Urinary bladder (tissue), 4 donors: ENCODE data around the gene CD44. TPM values are rescaled to one million over a fixed set of nuclear protein-coding genes. Genes with fewer than 3 reads are reported as not detected.

Source experiments
- DNase-seq: peaks from one replicate; pipeline ENCODE4 v3.0.0-alpha.2; 2015; ENCODE audit errors: extremely low spot score
- H3K27ac ChIP-seq: one replicate; pipeline ENCODE4 v1.5.1; 2013; ENCODE audit warnings: low read depth, mild to moderate bottlenecking, moderate library complexity
- H3K36me3 ChIP-seq: one replicate; pipeline ENCODE4 v1.6.1; 2013; ENCODE audit warnings: mild to moderate bottlenecking, moderate library complexity; ENCODE audit not compliant: insufficient read depth
- H3K4me1 ChIP-seq: one replicate; pipeline ENCODE4 v1.6.1; 2013; ENCODE audit warnings: mild to moderate bottlenecking, moderate library complexity; ENCODE audit not compliant: insufficient read depth
- H3K4me3 ChIP-seq: one replicate; pipeline ENCODE4 v1.5.1; 2013; ENCODE audit warnings: low read depth, low read length
- WGBS: extraction: QIAGEN DNeasy Blood & Tissue Kit; methylation state at CpG from one replicate; pipeline ENCODE4 v1.1.7; 2013; 5-methylcytosine and 5-hydroxymethylcytosine counted together
- polyA plus RNA-seq: library from polyadenylated mRNA; stranded (reverse); fragments of 200-250 nt; gene quantifications from one replicate; pipeline ENCODE4 v1.2.3, GENCODE V29; 2013
- total RNA-seq: library from RNA; depleted of rRNA; stranded (reverse); fragments of >200 nt; gene quantifications from one replicate; pipeline ENCODE4 v1.2.3, GENCODE V29; 2014
- donor health status: healthy with polysubstance abuse.
- donor health status: healthy.

CD44 gene
- total and polyA plus RNA-seq, 2 donors: 152 to 225 TPM

DNA sequence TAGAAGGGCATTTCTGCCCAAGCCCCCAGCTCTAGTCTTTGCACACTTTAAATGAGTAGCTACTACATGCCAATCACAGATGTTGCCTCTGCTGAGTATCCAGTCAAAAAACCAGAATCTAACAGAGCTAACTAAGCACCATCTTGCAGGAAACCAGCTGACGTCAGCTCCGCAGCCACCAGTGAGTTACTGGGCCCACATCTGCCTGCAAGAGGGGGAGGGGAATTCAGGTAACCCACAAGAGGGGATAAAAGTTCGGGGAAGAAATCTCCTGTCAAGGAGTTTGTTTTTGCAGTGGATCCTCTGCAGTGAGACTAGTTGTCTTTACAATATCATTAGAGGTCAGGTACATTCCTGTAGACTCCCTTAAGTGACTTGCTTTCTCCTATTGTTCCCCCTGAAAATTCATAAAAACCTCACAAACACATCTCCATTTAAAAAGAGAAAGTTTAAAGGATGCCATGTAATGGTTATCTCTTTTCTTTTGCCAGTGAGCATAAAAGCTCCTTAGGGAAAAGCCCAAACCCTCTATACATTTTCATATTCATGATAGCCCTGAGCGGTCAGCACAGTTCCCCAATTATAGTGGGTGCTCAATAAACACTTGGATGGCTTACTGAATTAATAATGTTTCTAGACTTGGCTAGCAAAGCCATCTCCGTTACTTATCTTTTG, 9.3 kb downstream of the CD44 start:
- Histone ChIP-seq H3K27ac (no peak overlapping the region), H3K4me1 (peaks cover 2% of the 10 kb centered on the region), H3K36me3 (no peaks in the 10 kb centered on the region), H3K4me3 (no peak overlapping the region)
- DNase-seq: no peak
- 86% methylated on average over 5 of the region's 5 CpGs for whole genome bisulfite sequencing

DNA sequence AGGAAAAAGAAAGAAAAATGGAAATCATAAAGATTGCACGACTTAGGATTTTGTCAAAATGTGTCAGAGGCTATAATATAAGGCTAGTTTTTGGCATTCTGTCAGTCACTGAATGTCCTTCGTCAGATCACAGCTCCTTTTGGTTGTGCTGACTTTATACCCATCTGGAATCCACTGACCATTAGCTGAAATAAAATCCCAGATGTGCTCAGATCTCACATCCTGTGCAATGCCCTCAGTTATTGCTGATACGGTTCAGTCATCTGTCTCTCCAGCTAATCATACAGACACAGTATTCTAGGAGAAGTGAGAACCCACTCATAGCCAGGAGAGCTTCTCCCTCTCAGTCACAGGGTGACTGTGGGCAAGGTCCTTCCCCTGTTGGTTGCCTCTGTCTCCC, 11.5 kb downstream of the CD44 start:
- Histone ChIP-seq H3K27ac (no peak overlapping the region), H3K4me1 (peaks cover 4% of the 10 kb centered on the region), H3K4me3 (no peak overlapping the region), H3K36me3 (peaks cover 2% of the 10 kb centered on the region)
- DNase-seq: no peak
- WGBS: 75% methylated on average over 3 of the region's 3 CpGs

DNA sequence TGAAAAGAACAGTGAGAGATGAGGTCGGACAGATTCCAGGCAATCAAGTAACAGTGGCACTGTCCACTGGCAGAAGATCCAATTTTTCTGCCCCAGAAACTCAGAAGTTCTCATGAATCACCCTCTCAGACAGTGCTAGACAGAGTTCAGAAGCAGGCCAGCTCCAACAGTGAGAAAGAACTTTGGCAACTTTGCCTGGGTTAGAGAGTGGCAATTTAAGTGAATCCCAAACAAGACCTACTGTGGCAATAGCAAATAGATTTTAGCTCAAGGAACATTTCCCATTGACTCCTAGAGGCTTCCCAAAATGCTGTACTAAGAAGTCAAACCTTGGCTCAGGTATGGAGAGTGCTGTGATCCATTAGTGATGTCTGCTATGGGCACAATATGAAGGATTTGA, 12.3 kb downstream of the CD44 start:
- H3K4me1 ChIP-seq: peaks cover 4% of the 10 kb centered on the region
- DNase-seq: no peak
- no peak overlapping the region for H3K4me3 ChIP-seq
- H3K36me3 ChIP-seq: peaks cover 2% of the 10 kb centered on the region
- no peak overlapping the region for H3K27ac ChIP-seq
- 76% methylated on average over 1 of the region's 1 CpG for WGBS

DNA sequence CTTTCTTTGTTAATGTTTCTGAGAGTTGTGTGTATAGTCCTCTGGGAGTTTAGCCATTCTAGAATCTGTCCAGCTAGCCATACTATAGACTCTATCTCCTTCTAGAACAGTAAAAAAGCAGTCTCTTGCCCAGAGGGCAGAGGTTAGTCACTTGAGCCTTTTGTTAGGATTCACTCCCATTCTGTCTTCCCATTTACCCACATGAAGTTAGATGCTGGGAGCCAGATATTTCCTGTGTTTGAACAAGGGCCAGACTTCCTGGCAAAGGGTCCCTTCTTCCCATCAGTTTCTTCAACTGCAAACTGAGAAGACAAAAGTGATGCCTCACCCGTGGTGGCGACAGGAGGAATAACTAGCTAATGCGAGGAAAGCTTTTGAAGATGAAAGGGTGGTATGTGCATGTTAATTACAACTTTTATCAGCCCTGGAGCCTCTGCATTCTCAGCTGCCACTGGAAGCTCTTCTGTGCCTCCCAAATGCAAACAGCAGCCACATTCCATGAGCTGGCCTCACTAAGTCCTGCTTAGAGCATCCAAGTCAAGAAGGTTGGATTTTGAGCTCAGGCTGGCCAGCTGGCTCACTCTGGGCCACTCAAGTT, 12.8 kb downstream of the CD44 start:
- peaks cover 4% of the 10 kb centered on the region for H3K4me1 ChIP-seq
- H3K36me3 ChIP-seq: peaks cover 2% of the 10 kb centered on the region
- H3K4me3 ChIP-seq: no peak overlapping the region
- no peak overlapping the region for H3K27ac ChIP-seq
- 48% methylated on average over 3 of the region's 3 CpGs for WGBS
- DNase-seq: no peak

DNA sequence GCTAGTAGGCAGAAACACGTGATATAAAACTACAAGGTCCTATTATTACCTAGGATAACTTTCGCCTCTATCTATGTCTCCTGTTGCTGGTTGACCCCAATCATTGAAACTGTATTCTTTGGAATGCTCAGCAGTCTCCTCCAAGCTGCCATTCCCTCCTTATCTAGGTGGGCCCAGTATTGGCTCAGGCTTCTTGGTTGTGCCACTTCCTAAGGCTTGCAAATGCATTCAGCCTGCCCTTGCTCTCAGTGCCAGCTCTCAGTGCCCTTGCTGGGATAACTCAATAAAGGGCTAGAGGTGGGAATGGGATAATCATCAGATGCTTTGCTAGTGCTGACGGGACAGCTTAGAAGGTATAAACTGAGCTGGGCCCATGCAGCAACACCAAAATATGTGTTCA, 13.6 kb downstream of the CD44 start:
- DNase-seq: no peak
- WGBS: 96% methylated on average over 3 of the region's 3 CpGs
- Histone ChIP-seq H3K36me3 (peaks cover 2% of the 10 kb centered on the region), H3K4me1 (peaks cover 1% of the 10 kb centered on the region), H3K4me3 (no peak overlapping the region), H3K27ac (no peak overlapping the region)

DNA sequence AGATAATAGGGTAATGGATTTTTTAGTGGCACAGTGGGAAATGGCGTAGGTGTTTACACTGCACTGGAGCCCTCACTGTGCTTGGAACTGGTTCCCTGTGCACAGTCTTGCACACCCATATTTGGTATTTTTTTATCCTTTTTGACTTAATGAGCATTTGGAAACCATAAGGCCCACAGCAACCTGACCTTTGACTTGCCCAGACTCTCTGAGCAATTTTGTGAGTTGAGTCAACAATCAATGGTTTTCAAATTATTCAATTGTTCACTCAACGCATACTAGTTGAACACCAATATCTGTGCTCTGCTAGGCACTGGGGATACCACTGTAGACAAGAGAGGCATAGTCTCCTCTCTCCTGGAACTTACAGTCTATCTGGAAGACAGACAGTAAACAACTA, 14.3 kb downstream of the CD44 start:
- peaks cover 5% of the 10 kb centered on the region for H3K4me1 ChIP-seq
- peaks cover 2% of the 10 kb centered on the region for H3K36me3 ChIP-seq
- H3K27ac ChIP-seq: no peak overlapping the region
- WGBS: 86% methylated on average over 2 of the region's 2 CpGs
- no peak for DNase-seq
- no peak overlapping the region for H3K4me3 ChIP-seq

DNA sequence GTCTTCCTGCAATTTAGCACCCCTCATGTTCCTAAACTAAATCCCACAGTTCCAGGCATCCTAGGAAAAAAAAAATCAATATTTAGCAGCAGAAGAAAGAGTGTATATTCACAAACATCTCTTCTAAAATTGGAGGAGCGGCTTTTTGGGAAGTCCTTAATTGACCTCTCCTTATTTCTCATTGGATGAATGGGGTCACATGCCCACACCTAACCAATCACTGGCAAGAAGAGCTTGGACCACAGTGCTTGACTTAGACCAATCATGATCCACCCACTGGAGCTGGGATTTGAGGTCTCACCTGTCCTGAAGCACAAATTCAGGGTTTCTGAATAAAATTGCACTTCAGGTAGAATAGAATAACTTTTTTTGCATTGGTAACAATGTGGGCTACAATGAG, 16.0 kb downstream of the CD44 start:
- H3K27ac ChIP-seq: no peak overlapping the region
- no peak for DNase-seq
- peaks cover 2% of the 10 kb centered on the region for H3K36me3 ChIP-seq
- 99% methylated on average over 1 of the region's 1 CpG for WGBS
- no peak overlapping the region for H3K4me3 ChIP-seq
- peaks cover 5% of the 10 kb centered on the region for H3K4me1 ChIP-seq

DNA sequence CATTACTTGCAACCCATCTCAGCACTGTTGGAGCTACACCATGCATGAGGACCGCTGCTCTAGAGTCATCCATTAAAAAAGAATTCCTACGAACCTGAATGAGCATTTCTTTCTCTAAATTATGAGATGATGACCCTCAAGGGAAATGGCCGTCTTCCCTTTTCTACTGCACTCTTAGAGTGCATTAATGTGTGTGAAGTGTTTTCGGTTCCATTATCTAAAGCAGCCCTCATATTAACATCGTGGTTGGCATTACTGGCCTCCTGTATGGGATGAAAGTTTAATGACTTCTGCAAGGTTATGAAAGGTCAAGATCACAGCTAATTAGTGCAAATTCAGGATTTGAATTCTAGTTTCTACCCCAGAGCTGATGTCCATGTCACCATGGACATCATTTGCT, 16.7 kb downstream of the CD44 start:
- Histone ChIP-seq H3K27ac (no peak overlapping the region), H3K36me3 (peaks cover 2% of the 10 kb centered on the region), H3K4me3 (no peak overlapping the region), H3K4me1 (peaks cover 5% of the 10 kb centered on the region)
- DNase-seq: no peak
- WGBS: 85% methylated on average over 5 of the region's 5 CpGs

DNA sequence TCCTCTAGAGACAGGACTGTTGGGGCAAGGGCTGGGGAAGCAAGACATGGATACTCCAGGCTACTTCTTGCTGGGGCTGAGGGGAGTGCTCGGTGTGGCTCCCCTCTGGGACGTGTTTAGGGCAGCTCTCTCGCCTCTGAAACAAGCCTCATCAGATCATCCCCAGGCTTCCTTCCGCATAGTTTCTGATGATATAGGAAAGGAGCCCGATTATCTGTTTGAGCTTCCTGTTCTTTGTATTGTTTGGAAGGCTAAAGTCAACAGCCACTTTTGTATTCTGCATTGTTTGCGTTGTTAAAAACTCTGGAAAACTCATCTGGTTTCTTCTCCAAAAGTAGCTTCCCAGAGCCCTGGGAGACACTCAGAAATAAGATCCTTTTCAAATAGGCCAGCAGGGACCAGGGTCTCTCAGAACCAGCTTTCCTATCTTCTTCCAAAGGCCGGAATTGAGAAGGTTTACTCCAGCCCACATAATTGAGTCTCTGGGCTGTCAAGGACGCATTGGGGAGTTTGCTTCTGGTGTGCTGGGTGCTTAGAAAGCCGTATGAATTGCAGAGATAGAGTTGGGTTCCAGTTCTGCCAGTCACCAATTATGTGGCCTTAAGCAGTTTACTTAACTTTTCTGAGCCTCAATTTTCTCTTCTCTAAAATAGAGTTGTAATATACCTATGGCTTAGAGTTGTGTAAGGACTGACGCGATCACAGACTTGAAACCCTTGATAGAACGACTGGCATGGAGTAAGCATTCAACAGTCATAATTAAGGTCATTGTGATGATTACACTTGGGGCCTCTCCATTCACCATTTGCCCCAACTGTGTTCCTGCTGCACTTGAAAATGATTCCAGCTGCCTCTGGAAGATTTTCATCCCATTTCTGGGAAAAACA, 19.1 kb downstream of the CD44 start:
- peaks cover 5% of the 10 kb centered on the region for H3K4me1 ChIP-seq
- 63% methylated on average over 12 of the region's 12 CpGs for WGBS
- DNase-seq: no peak
- H3K4me3 ChIP-seq: no peak overlapping the region
- H3K36me3 ChIP-seq: peaks cover 2% of the 10 kb centered on the region
- no peak overlapping the region for H3K27ac ChIP-seq

DNA sequence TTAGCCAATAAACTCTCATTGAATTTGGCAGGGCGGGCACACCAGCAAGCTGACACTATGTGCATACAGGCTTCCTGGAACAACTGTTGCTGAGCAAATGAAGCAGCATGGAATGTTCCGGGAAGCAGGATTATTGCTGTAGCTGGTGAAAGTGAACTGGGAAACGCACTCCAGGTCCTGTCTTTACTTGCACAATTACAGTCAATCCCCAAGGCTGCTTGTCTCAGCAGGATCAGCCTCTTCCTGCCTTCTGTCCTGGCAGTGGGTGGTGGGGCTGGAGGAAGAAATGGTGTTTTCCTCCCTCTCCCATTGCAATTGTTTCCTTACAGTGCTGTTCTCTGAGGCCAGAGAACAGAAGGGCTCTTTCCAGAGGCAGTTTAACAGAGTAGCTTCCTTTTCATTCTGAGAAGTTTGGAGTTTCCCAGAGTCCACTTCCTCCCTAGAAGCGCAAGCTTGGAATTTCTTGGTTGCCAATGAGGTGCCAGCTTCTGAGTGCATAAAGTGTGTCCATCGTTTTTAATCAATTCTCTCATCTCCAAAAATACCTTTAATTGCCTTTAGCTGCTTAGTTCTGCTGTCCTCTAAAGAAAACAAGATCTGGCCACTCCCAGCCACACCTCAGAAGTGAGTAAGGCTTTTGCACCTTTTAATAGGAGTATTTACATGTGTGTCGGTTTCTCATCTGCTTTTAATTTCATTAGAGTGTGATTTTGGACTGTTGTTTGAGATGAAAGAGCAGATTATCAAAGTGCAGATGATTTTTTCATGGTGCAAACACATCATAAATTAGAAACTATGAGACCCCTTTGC, 19.9 kb downstream of the CD44 start:
- peaks cover 6% of the 10 kb centered on the region for H3K4me1 ChIP-seq
- DNase-seq: no peak

DNA sequence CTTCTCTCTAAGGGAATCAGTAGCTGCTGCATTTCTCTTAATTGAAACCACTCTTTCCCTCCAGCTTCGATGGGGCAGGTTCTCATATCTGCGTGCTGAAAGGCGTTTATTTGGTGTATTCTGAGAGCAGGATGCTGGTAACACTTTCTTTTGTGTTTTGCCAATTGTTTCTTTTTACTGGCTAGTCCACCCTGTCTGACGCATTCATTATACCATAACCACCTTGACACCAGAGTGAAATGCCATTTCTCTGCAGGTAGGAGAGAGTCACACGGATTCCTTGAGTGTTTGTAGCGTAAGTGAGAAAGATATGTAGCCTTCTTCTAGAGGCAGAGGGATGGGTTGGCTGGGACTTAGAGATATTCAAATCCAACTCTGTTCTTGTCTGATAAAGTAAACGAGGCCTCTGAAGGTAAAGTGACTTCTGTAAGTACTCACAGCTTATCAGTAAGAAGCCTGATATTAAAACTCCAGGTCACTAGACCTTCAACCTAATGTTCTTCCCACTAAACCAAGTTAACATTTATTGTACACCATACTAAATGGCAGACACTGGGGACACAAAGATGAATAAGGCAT, 21.4 kb downstream of the CD44 start:
- Histone ChIP-seq H3K4me3 (no peak overlapping the region), H3K36me3 (no peaks in the 10 kb centered on the region), H3K4me1 (peaks cover 4% of the 10 kb centered on the region), H3K27ac (no peak overlapping the region)
- no peak for DNase-seq
- 84% methylated on average over 7 of the region's 7 CpGs for WGBS

More for the DNA sequence above, 19.9 kb downstream of the CD44 start:
- 41% methylated on average over 6 of the region's 6 CpGs for WGBS
- Histone ChIP-seq H3K4me3 (no peak overlapping the region), H3K27ac (no peak overlapping the region), H3K36me3 (no peaks in the 10 kb centered on the region)

DNA sequence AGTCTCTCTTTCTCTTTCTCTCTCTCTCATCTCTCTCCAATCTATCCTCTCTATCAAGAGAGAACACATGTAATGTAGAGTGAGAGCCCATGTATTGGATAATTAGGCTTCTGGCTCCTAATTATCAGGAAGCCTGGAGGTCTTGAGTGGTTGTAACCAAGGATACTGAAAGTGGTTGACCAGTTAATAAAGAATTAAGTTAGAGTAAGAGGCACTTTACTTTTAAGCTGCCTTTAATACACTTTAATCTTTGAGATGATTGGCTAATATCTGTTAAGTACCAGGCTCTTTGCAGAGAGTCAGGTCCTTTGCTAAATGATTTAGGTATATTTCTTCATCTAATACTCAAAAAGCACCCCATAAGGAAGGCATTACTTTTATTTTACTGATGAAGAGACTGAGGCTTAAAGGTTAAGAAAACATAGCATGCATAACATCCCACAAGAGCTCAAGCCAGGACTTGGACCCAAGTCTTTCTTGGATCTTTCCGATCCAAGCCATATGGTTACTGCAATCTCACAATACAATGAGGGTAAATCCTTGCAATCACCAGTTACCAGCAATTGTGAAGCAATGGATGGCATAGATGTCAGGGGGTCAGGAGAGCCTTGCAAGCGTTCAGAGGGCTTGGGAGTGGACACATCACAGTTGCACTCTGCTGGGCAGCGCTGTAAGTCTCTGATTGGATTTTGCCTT, 22.1 kb downstream of the CD44 start:
- Histone ChIP-seq H3K4me1 (peaks cover 6% of the 10 kb centered on the region), H3K4me3 (no peak overlapping the region), H3K36me3 (no peaks in the 10 kb centered on the region), H3K27ac (no peak overlapping the region)
- no peak for DNase-seq
- WGBS: 84% methylated on average over 3 of the region's 3 CpGs
